H9 (cell line): ENCODE results near the gene C1orf226. TPM values are rescaled to one million over a fixed set of nuclear protein-coding genes. Genes with fewer than 3 reads are reported as not detected.

Source experiments
- DNase-seq: peaks from one replicate; pipeline ENCODE4 v3.0.0-alpha.2; 2017
- H2AFZ ChIP-seq: one replicate; pipeline ENCODE4 v1.6.1; 2013; ENCODE audit warnings: mild to moderate bottlenecking, low read length, control low read depth, moderate library complexity
- H2AK5ac ChIP-seq: 2 replicates; pipeline ENCODE4 v1.6.1; 2013; ENCODE audit warnings: low read length, control low read depth, mixed read lengths; ENCODE audit not compliant: insufficient read length
- H2BK120ac ChIP-seq: one replicate; pipeline ENCODE4 v1.6.1; 2013; ENCODE audit warnings: low read depth, mild to moderate bottlenecking, low read length, control low read depth, inconsistent platforms; ENCODE audit not compliant: poor library complexity, severe bottlenecking
- H2BK12ac ChIP-seq: 2 replicates; pipeline ENCODE4 v1.6.1; 2013; ENCODE audit warnings: low read length, control low read depth, mixed read lengths, low read depth; ENCODE audit not compliant: insufficient read length
- H2BK15ac ChIP-seq: 2 replicates; pipeline ENCODE4 v1.6.1; 2013; ENCODE audit warnings: low read depth, low read length, control low read depth
- H2BK20ac ChIP-seq: one replicate; pipeline ENCODE4 v1.6.1; 2013; ENCODE audit warnings: low read depth, mild to moderate bottlenecking, low read length, control low read depth, inconsistent platforms; ENCODE audit not compliant: poor library complexity, severe bottlenecking
- H2BK5ac ChIP-seq: 2 replicates; pipeline ENCODE4 v1.6.1; 2013; ENCODE audit warnings: low read length, control low read depth, mixed read lengths; ENCODE audit not compliant: insufficient read length
- H3K14ac ChIP-seq: 2 replicates; pipeline ENCODE4 v1.6.1; 2013; ENCODE audit warnings: low read length, control low read depth; ENCODE audit not compliant: insufficient read depth
- H3K18ac ChIP-seq: 2 replicates; pipeline ENCODE4 v1.6.1; 2013; ENCODE audit warnings: low read depth, mild to moderate bottlenecking, mixed read lengths, low read length, control low read depth; ENCODE audit not compliant: insufficient read length
- H3K23ac ChIP-seq: 2 replicates; pipeline ENCODE4 v1.6.1; 2013; ENCODE audit warnings: low read length, control low read depth, mixed read lengths, low read depth; ENCODE audit not compliant: insufficient read length
- H3K23me2 ChIP-seq: 2 replicates; pipeline ENCODE4 v1.6.1; 2013; ENCODE audit warnings: low read depth, mild to moderate bottlenecking, mixed read lengths, low read length, control low read depth; ENCODE audit not compliant: insufficient read length, poor library complexity, severe bottlenecking
- H3K27ac ChIP-seq: 2 replicates; pipeline ENCODE4 v1.5.1; 2013; ENCODE audit warnings: low read length, control low read depth, mixed read lengths, low read depth; ENCODE audit not compliant: insufficient read length
- H3K27me3 ChIP-seq: 2 replicates; pipeline ENCODE4 v1.6.1; 2013; ENCODE audit warnings: low read length, control low read depth, inconsistent platforms; ENCODE audit not compliant: insufficient read depth
- H3K4ac ChIP-seq: 2 replicates; pipeline ENCODE4 v1.6.1; 2013; ENCODE audit warnings: low read depth, mild to moderate bottlenecking, control low read depth, inconsistent platforms, low read length, moderate library complexity
- H3K4me1 ChIP-seq: 2 replicates; pipeline ENCODE4 v1.6.1; 2013; ENCODE audit warnings: low read length, control low read depth, inconsistent platforms; ENCODE audit not compliant: insufficient read depth
- H3K4me2 ChIP-seq: 2 replicates; pipeline ENCODE4 v1.6.1; 2013; ENCODE audit warnings: low read length, control low read depth, mixed read lengths; ENCODE audit not compliant: insufficient read length, insufficient read depth
- H3K56ac ChIP-seq: 2 replicates; pipeline ENCODE4 v1.6.1; 2013; ENCODE audit warnings: low read depth, mild to moderate bottlenecking, mixed read lengths, low read length, control low read depth; ENCODE audit not compliant: insufficient read length
- H3K79me1 ChIP-seq: 2 replicates; pipeline ENCODE4 v1.6.1; 2013; ENCODE audit warnings: low read depth, mild to moderate bottlenecking, moderate library complexity, low read length, control low read depth, inconsistent platforms; ENCODE audit not compliant: insufficient read depth, poor library complexity, severe bottlenecking
- H3K79me2 ChIP-seq: 2 replicates; pipeline ENCODE4 v1.6.1; 2013; ENCODE audit warnings: low read length, control low read depth, inconsistent platforms; ENCODE audit not compliant: insufficient read depth
- H3K9ac ChIP-seq: 2 replicates; pipeline ENCODE4 v1.6.1; 2013; ENCODE audit warnings: low read length, control low read depth, mixed read lengths; ENCODE audit not compliant: insufficient read length; ENCODE audit errors: extremely low read depth
- H3K9me3 ChIP-seq: one replicate; pipeline ENCODE4 v1.6.1; 2013; ENCODE audit warnings: low read depth, low read length, inconsistent platforms; ENCODE audit not compliant: control insufficient read depth
- H3T11ph ChIP-seq: one replicate; pipeline ENCODE4 v1.6.1; 2013; ENCODE audit warnings: mild to moderate bottlenecking, low read length, control low read depth, inconsistent platforms
- H4K20me1 ChIP-seq: one replicate; pipeline ENCODE4 v1.6.1; 2013; ENCODE audit not compliant: control insufficient read depth, insufficient read length, insufficient read depth
- H4K5ac ChIP-seq: 2 replicates; pipeline ENCODE4 v1.6.1; 2013; ENCODE audit warnings: low read depth, mild to moderate bottlenecking, mixed read lengths, low read length, control low read depth; ENCODE audit not compliant: insufficient read length
- H4K8ac ChIP-seq: replicated peaks from 2 replicates; pipeline ENCODE4 v1.6.1; 2013; ENCODE audit warnings: low read length, control low read depth, mixed read lengths, low read depth; ENCODE audit not compliant: insufficient read length
- H4K91ac ChIP-seq: 2 replicates; pipeline ENCODE4 v1.6.1; 2013; ENCODE audit warnings: low read depth, mild to moderate bottlenecking, moderate library complexity, mixed read lengths, low read length, control low read depth; ENCODE audit not compliant: insufficient read length
- H3K27ac Mint-ChIP-seq, 3 experiments: 2 replicates in 2 of 3; 3 replicates in 1 of 3; pipeline ENCODE4 v1.8.0; 2020 to 2021; ENCODE audit warnings: mixed read lengths in 3 of 3, mild to moderate bottlenecking in 1 of 3, moderate library complexity in 1 of 3
- H3K27me3 Mint-ChIP-seq: 2 replicates; pipeline ENCODE4 v1.8.0; 2021; ENCODE audit warnings: low read depth, mild to moderate bottlenecking, moderate library complexity, mixed read lengths
- H3K36me3 Mint-ChIP-seq, 3 experiments: 2 replicates in 2 of 3; 3 replicates in 1 of 3; pipeline ENCODE4 v1.8.0; 2020 to 2021; ENCODE audit warnings: low read depth in 3 of 3, mixed read lengths in 3 of 3; ENCODE audit not compliant: insufficient read depth in 1 of 3
- H3K4me1 Mint-ChIP-seq, 2 experiments: 2 replicates each; pipeline ENCODE4 v1.8.0; 2020; ENCODE audit warnings: mixed read lengths in 2 of 2
- H3K4me3 Mint-ChIP-seq, 2 experiments: 2 replicates in 1 of 2; 3 replicates in 1 of 2; pipeline ENCODE4 v1.8.0; 2020 to 2021; ENCODE audit warnings: mild to moderate bottlenecking in 2 of 2, mixed read lengths in 2 of 2, moderate library complexity in 1 of 2
- H3K9me3 Mint-ChIP-seq, 2 experiments: 2 replicates in 1 of 2; 3 replicates in 1 of 2; pipeline ENCODE4 v1.8.0; 2020; ENCODE audit warnings: mild to moderate bottlenecking in 2 of 2, mixed read lengths in 2 of 2, moderate library complexity in 1 of 2
- CTCF ChIP-seq: fragments of 200-600 bp; sonication (generic); conservative IDR thresholded peaks from 3 replicates; pipeline ENCODE4 v1.8.0; 2021; ENCODE audit warnings: antibody characterized with exemption, mild to moderate bottlenecking
- WGBS: extraction: QIAGEN DNeasy Blood & Tissue Kit; methylation state at CpG from one replicate; pipeline ENCODE4 v1.1.7; 2013; ENCODE audit warnings: missing lambda C conversion rate, low lambda C conversion rate, mixed read lengths; ENCODE audit not compliant: insufficient read length; ENCODE audit errors: extremely low coverage; 5-methylcytosine and 5-hydroxymethylcytosine counted together
- total RNA-seq: library from RNA; stranded (reverse); gene quantifications from 2 replicates; pipeline ENCODE4 v1.2.1, GENCODE V29; 2021

The C1orf226 gene
- total RNA-seq, 1 experiment from 2014 or later: 11.5 TPM

- H2BK5ac ChIP-seq: no peak overlapping the region
Measured at GRCh38 chr1:162385280-162385623, 3.7 kb downstream of the C1orf226 start.

More at GRCh38 chr1:162385280-162385623, 3.7 kb downstream of the C1orf226 start:
- Histone ChIP-seq H3K9ac (no peak overlapping the region), H2AK5ac (no peak overlapping the region), H3K27ac (no peak overlapping the region), H4K5ac (no peak overlapping the region), H4K91ac (no peak overlapping the region), H3K79me2 (no peaks in the 10 kb centered on the region), H4K20me1 (no peaks in the 10 kb centered on the region), H2BK20ac (no peak overlapping the region), H3K4me2 (no peak overlapping the region), H3K27me3 (no peaks in the 10 kb centered on the region), H3K4me1 (no peaks in the 10 kb centered on the region), H3K9me3 (no peaks in the 10 kb centered on the region), H3K23me2 (no peaks in the 10 kb centered on the region), H3K56ac (no peak overlapping the region), H2BK120ac (no peak overlapping the region), H3K4ac (no peak overlapping the region), H2BK15ac (no peak overlapping the region), H2BK12ac (no peak overlapping the region), H3K23ac (no peak overlapping the region), H3K79me1 (no peaks in the 10 kb centered on the region), H3T11ph (no peak overlapping the region), H3K18ac (no peak overlapping the region), H3K14ac (no peak overlapping the region), H2AFZ (no peak overlapping the region), H4K8ac (no peak overlapping the region)
- peaks cover 22 to 25% of the 10 kb centered on the region in 2 experiments for H3K4me1 Mint-ChIP-seq
- peaks cover 8 to 23% (median 18%) of the 10 kb centered on the region in 3 experiments; a peak in 6 of 7 replicates for H3K36me3 Mint-ChIP-seq
- no peaks in the 10 kb centered on the region for H3K9me3 Mint-ChIP-seq
- no peak overlapping the region for H3K4me3 Mint-ChIP-seq
- H3K27ac Mint-ChIP-seq: peak overlapping the region in 1 of 3 experiments; percentile 89; a peak in 2 of 7 replicates
- no peak for TF ChIP-seq CTCF
- no peaks in the 10 kb centered on the region; the same call in none of the 2 replicates for H3K27me3 Mint-ChIP-seq
- no peak for DNase-seq
- no CpG with 5 or more reads among the region's 3 CpGs for WGBS
